Parathyroid adenoma (tissue), 2 donors: Measurements from ENCODE around the gene HOXA7.
A peak's percentile ranks its signal among the peaks of the same experiment; 100 is the strongest.

Experiments used
- H2AFZ ChIP-seq: fragments of 300-600 bp; sonication (generic); one replicate; pipeline ENCODE4 v1.7.0; 2017; ENCODE audit warnings: antibody characterized with exemption, mild to moderate bottlenecking
- H3K27ac ChIP-seq: fragments of 300-600 bp; sonication (generic); one replicate; pipeline ENCODE4 v1.7.0; 2017
- H3K27me3 ChIP-seq: fragments of 300-600 bp; sonication (generic); one replicate; pipeline ENCODE4 v1.7.0; 2017; ENCODE audit warnings: low read length; ENCODE audit not compliant: control insufficient read depth, insufficient read depth
- H3K36me3 ChIP-seq: fragments of 300-600 bp; sonication (generic); one replicate; pipeline ENCODE4 v1.7.0; 2017; ENCODE audit warnings: low read length; ENCODE audit not compliant: control insufficient read depth, insufficient read depth
- H3K4me1 ChIP-seq: fragments of 300-600 bp; sonication (generic); one replicate; pipeline ENCODE4 v1.7.0; 2017; ENCODE audit warnings: control low read depth
- H3K4me2 ChIP-seq: fragments of 300-600 bp; sonication (generic); one replicate; pipeline ENCODE4 v1.7.0; 2017; ENCODE audit warnings: low read length
- H3K4me3 ChIP-seq: fragments of 300-600 bp; sonication (generic); one replicate; pipeline ENCODE4 v1.7.0; 2017; ENCODE audit warnings: low read depth, low read length
- H3K79me2 ChIP-seq: fragments of 300-600 bp; sonication (generic); one replicate; pipeline ENCODE4 v1.7.0; 2017; ENCODE audit warnings: control low read depth
- H3K9ac ChIP-seq: fragments of 300-600 bp; sonication (generic); one replicate; pipeline ENCODE4 v1.7.0; 2017; ENCODE audit warnings: mild to moderate bottlenecking
- H3K9me3 ChIP-seq: fragments of 300-600 bp; sonication (generic); one replicate; pipeline ENCODE4 v1.7.0; 2017; ENCODE audit warnings: low read length; ENCODE audit not compliant: control insufficient read depth
- CTCF ChIP-seq: fragments of 300-600 bp; sonication (generic); IDR thresholded peaks from one replicate; pipeline ENCODE4 v1.7.0; 2017; ENCODE audit warnings: antibody characterized with exemption, mild to moderate bottlenecking
- donor health status: primary hyperparathyroidism.

Gene HOXA7

GRCh38 chr7:27197137-27198042, 40.9 kb upstream of the HOXA7 start:
- peaks cover 16% of the 10 kb centered on the region for H3K27me3 ChIP-seq
- H2AFZ ChIP-seq: no peak overlapping the region
- no peaks in the 10 kb centered on the region for H3K4me1 ChIP-seq
- H3K36me3 ChIP-seq: no peaks in the 10 kb centered on the region
- H3K4me3 ChIP-seq: no peak overlapping the region
- no peak overlapping the region for H3K4me2 ChIP-seq
- H3K79me2 ChIP-seq: no peaks in the 10 kb centered on the region
- H3K9me3 ChIP-seq: no peaks in the 10 kb centered on the region
- TF ChIP-seq CTCF: no peak
- no peak overlapping the region for H3K9ac ChIP-seq
- no peak overlapping the region for H3K27ac ChIP-seq

- Histone ChIP-seq H3K27me3 (peaks cover 13% of the 10 kb centered on the region), H2AFZ (no peak overlapping the region), H3K4me1 (no peaks in the 10 kb centered on the region), H3K4me3 (no peak overlapping the region), H3K36me3 (no peaks in the 10 kb centered on the region), H3K9me3 (no peaks in the 10 kb centered on the region), H3K27ac (no peak overlapping the region), H3K9ac (no peak overlapping the region), H3K79me2 (no peaks in the 10 kb centered on the region), H3K4me2 (no peak overlapping the region)
- TF ChIP-seq CTCF: peak; percentile 37
Observed at GRCh38 chr7:27196287-27196767, 39.9 kb upstream of the HOXA7 start.

GRCh38 chr7:27194686-27195379, 38.4 kb upstream of the HOXA7 start:
- Histone ChIP-seq H3K27me3 (peaks cover 18% of the 10 kb centered on the region), H3K4me3 (no peak overlapping the region), H3K4me1 (no peaks in the 10 kb centered on the region), H3K9ac (no peak overlapping the region), H3K27ac (no peak overlapping the region), H3K79me2 (no peaks in the 10 kb centered on the region), H3K36me3 (no peaks in the 10 kb centered on the region), H3K9me3 (no peaks in the 10 kb centered on the region), H3K4me2 (no peak overlapping the region), H2AFZ (no peak overlapping the region)
- TF ChIP-seq CTCF: no peak

- Histone ChIP-seq H3K27ac (no peak overlapping the region), H3K9me3 (no peaks in the 10 kb centered on the region), H3K4me2 (no peak overlapping the region), H2AFZ (no peak overlapping the region), H3K36me3 (no peaks in the 10 kb centered on the region), H3K4me1 (no peaks in the 10 kb centered on the region), H3K79me2 (no peaks in the 10 kb centered on the region), H3K4me3 (no peak overlapping the region), H3K9ac (no peak overlapping the region), H3K27me3 (peaks cover 18% of the 10 kb centered on the region)
- no peak for TF ChIP-seq CTCF
Observed at GRCh38 chr7:27194002-27194352, 37.5 kb upstream of the HOXA7 start.
